Limb (tissue), 2 donors: Measurements from ENCODE around the gene SLC6A12.
A peak's percentile ranks its signal among the peaks of the same experiment; 100 is the strongest.
"Not testable (repeated sequence)": the region's sequence is repeated elsewhere in the genome, so short reads cannot be mapped to it uniquely, and the experiment has no call there.

Experiments
- DNase-seq, 2 donors: peaks; one replicate each; pipeline ENCODE4 v3.0.0-alpha.2; 2016; ENCODE audit errors: extremely low spot score in 2 of 2

The SLC6A12 gene

GRCh38 chr12:214003-214741, at the start of gene SLC6A12:
Gene SLC6A12, minus strand, starts transcription at chr12:214157. Its CDS starts 4,171 bp downstream, at chr12:209986.
- DNase-seq, result no peak

DNA sequence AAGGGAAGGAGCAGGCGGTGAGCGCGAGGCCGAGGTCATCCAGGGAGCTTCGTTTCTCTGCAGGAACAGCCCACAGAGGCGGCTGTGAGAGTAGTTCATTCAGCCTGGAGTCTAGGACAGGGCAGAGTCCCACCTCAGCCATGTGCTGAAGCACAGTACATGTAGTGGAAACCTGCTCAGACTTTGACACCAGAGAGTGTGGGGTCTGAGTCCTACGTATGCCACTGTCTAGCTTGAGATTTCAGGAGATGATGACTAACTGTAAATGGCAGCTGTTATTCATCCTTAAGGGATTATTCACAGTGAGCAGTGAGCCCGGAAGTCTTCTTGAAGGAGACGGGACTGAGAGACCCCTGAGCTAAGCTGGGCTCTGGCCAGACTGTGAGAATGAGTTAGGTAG, 49.6 kb upstream of the SLC6A12 start:
- no peak for DNase-seq

GRCh38 chr12:262817-263216, 48.9 kb upstream of the SLC6A12 start, which contains the start of gene SLC6A13:
Gene SLC6A13, minus strand, starts transcription at chr12:262836. Its CDS starts 2,784 bp downstream, at chr12:260052.
- peak in 1 of 2 donors; percentile 48 for DNase-seq

DNA sequence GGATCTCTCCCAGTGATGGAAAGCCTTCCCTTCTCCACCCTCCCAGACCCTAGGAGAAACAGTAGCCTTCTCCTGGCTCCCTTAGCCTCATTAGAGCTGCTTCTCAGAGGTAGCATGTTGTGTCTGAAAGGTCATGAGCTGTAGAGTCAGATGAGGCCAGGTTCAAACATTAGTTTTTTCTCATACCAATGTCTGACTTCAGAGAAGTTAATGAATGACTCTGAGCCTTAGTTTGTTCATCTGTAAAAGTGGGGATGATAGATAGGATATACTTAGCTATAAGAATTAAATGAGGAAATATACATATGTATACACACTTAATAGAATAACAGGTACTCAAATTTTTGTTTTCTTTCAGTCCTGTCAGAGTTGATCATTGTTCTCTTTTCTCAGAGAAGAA, 48.2 kb upstream of the SLC6A12 start:
- DNase-seq, result no peak

- no peak for DNase-seq
Observed at GRCh38 chr12:257521-258321, 43.8 kb upstream of the SLC6A12 start.

- DNase-seq, result no peak
Observed at GRCh38 chr12:256958-257357, 43.0 kb upstream of the SLC6A12 start.

- no peak for DNase-seq
Observed at GRCh38 chr12:256225-256624, 42.3 kb upstream of the SLC6A12 start.

DNA sequence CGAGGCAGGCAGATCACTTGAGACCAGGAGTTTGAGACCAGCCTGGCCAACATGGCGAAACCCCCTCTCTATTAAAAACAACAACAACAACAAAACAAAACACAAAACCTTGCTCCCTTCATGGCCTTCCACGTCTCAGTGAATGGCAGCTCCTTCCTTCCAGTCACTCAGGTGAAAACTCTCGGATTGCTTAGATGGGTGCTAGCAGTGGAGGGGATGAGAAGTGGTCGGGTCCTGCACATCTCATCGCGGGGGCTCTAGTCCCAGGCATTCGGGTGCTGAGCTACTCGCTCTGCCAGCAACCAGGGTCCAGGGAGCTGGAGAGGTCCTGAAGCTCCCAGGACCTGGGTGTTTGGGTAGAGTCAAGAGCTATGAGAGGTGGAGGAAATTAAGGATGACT, 41.0 kb upstream of the SLC6A12 start:
- DNase-seq, result no peak

DNA sequence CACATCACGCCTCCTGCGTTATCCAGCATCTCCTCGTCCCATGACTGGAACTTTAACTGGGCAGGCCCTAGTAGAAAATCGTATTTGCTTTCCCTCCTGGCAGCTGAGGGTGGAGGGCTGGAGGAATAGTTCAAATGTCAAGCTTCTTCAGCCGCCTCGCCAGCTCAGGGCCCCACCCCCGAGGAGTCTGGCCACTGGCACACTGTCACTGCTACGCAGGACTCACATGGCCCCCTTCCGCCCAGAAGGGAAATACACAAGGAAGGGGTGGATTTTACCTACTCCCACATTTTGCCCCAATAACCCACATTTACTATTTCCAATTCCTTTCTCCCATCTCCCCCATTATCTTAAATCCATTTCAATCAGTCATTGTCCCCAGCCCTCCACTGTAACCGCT, 40.1 kb upstream of the SLC6A12 start:
- DNase-seq, result no peak

GRCh38 chr12:253116-253831, 39.3 kb upstream of the SLC6A12 start:
- DNase-seq, result no peak

- no peak for DNase-seq
Observed at GRCh38 chr12:252636-253035, 38.7 kb upstream of the SLC6A12 start.

DNA sequence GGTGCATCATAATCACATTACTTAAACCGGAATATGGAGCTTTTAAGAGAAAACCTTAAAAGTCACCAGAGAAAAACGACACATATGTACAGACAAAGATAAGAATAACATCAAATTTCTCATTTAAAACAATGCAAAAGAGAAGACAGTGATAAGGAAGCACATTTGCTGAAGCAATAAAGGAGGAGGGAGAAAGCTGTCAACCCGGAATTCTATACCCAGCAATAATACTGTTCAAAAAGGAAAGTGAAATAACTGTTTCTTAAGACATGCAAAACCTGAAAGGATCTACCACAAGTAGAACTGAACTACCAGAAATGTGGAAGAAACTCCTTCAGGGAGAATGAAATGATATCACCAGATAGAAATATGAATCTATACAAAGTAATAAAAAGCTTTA, 33.3 kb upstream of the SLC6A12 start:
- DNase-seq, result no peak

DNA sequence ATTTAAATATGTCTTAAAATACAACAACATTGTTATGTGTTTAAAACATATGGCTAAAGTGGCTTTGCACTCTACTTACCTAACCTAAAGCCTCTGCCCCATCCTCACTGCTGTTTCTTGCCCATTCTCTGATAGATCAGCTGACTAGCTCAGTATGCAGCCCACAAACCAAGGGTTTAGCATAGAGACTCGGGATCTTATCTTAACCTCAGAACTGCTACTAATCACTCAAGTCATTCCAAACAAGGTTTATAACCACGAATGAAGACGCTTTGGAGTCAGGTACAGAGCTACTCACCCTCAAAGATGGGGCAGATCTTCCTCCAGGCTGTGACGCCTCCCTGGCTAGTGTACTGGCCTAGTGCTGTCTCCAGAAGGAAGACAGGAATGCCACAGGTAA, 29.4 kb upstream of the SLC6A12 start:
- DNase-seq, result no peak

DNA sequence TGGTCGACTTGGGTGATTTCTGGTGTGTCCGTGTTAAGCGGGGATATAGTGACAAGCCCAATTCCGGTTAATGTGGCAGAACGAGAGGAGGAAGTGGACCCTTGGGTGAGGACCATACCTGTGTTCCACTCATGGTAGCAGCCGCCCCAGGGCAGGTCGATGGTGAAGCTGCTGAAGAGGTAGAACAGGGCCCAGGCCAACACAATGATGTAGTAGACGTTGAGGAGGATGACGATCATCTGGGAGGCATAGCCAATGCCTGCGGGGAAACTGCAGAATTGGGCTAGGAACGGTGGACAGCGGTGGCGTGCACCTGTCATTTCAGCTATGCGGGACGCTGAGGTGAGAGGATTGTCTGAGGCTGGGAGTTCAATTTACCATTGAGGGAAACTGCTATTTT, 28.5 kb upstream of the SLC6A12 start:
- no peak for DNase-seq

DNA sequence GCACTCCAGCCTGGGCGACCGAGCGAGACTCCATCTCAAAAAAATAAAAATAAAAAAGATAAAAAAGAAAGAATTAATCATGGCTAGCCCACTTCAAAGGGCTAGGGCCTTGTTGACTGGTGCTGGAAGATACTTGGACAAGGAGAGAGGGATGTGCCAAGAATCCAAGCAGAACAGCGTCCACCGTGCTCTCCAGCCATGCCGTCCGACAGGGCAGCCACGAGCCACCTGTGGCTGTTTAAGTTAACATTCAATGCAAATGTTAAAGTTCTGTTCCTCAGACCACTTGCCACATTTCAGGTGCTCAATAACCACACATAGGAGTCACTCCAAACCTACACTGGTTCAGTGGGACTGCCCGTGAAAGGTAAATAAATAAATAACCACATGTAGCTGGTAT, 27.3 kb upstream of the SLC6A12 start:
- no peak for DNase-seq

GRCh38 chr12:240566-240965, 26.6 kb upstream of the SLC6A12 start:
- no peak for DNase-seq

GRCh38 chr12:238736-239398, 24.9 kb upstream of the SLC6A12 start:
- DNase-seq, result no peak

GRCh38 chr12:238116-238515, 24.2 kb upstream of the SLC6A12 start:
- DNase-seq, result no peak

DNA sequence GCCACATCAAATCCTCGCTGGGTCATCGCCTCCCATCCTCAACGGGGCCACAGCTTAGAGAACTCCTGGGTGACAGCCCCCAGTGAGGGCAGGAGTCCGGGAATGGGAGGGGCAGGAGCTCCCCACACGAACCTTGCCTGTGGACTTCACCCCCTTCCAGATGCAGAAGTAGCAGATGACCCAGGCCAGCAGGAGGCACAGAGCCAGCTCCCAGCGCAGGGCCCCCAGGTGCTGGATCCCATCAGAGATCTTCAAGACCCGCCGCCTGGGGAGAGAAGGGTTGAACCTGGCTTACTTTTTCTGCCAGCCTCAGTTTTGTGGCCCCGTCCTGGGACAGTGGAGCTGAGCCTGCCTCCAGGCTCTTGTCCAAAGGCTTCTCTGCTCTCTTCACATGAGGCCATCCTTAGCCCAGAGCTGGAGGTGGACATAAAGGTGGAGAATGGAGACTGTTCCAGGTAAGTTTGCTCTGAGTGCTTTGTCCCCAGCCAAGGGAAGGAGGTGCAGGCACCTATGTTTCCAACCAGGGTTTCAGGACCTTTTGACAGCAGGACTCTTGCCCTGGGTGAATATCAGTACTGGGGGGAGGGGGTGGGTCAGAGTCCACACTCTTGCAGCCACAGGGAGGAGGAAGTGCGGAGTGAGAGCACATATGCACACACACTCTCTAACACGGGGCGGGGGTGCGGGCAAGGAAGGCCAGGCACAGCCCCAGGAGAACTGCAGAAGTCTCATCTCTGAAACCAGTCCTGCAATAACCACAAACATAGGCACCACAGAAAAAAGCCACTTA, 23.3 kb upstream of the SLC6A12 start:
- no peak for DNase-seq

GRCh38 chr12:236445-236844, 22.5 kb upstream of the SLC6A12 start:
- no peak for DNase-seq

DNA sequence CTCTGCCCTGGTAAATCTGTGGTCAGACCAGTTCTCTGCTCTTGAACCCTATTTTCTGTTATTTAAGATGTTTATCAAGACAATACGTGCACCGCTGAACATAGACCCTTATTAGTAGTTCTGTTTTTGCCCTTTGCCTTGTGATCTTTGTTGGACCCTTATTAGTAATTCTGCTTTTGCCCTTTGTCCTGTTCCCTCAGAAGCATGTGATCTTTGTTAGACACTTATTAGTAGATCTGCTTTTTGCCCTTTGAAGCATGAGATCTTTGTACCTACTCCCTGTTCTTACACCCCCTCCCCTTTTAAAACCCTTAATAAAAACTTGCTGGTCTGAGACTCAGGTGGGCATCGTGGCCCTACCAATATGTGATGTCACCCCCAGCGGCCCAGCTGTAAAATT, 22.0 kb upstream of the SLC6A12 start:
- DNase-seq, result not testable (repeated sequence)
